ENCODE results near the gene PPP2R5E.

GRCh38 chr14:63393012-63393411 lies 150.2 kb downstream of the PPP2R5E start:
- TF ChIP-seq POLR2AphosphoS5 (IDR thresholded peaks at IDR 0.05; ENCODE audit: borderline replicate concordance, low read depth, low read length), result no peak
- TF ChIP-seq EZH2 (IDR thresholded peaks at IDR 0.05), result no peak
- no peak for TF ChIP-seq FOXP2 (optimal IDR thresholded peaks at IDR 0.05; ENCODE audit: control extremely low read depth, extremely low read length, insufficient read depth)
